GM12878 (cell line): ENCODE measurements around the gene OR2G3. TPM values are rescaled to one million over a fixed set of nuclear protein-coding genes. Genes with fewer than 3 reads are reported as not detected.
A peak's percentile ranks its signal among the peaks of the same experiment; 100 is the strongest.

Source experiments
- ATAC-seq: fragments of 200-7000 bp; cut with Tn5 transposase; 3 replicates; pipeline ENCODE4 v1.9.1; 2020; ENCODE audit warnings: mild to moderate bottlenecking, moderate library complexity
- BruUV-seq: library from RNA; stranded (reverse); fragments of 400-500 nt; replicated peaks from 2 replicates; lab custom pipeline; 2021; lab: Mats Ljungman, UMichigan
- CTCF ChIA-PET: fragments of 300-600 bp; sonication (Branson Sonifier 250); formaldehyde crosslinking; extraction: SDS; loops from one replicate; lab custom pipeline; 2021; ENCODE audit warnings: inconsistent platforms; lab: Yijun Ruan, JAX
- POLR2A ChIA-PET: fragments of 350-600 bp; formaldehyde crosslinking; extraction: SDS; loops from one replicate; lab custom pipeline; 2021; ENCODE audit warnings: inconsistent platforms; lab: Charles Lee
- RAD21 ChIA-PET: fragments of 300-600 bp; sonication (Branson Sonifier 250); formaldehyde crosslinking; loops from one replicate; lab custom pipeline; 2023; ENCODE audit warnings: antibody characterized with exemption; ENCODE audit not compliant: unreplicated experiment; lab: Charles Lee
- SMC1A ChIA-PET: fragments of 300-600 bp; sonication (Branson Sonifier 250); formaldehyde crosslinking; loops from one replicate; lab custom pipeline; 2023; ENCODE audit not compliant: unreplicated experiment, uncharacterized antibody; lab: Charles Lee
- DNase-seq: peaks from one replicate; pipeline ENCODE4 v3.0.0-alpha.2; 2011; ENCODE audit warnings: low read depth, low spot score
- FAIRE-seq: peaks from 3 replicates; lab custom pipeline; 2011; peaks lifted over from hg19 to GRCh38; lab: Jason Lieb, UNC
- H2AFZ ChIP-seq: 2 replicates; pipeline ENCODE4 v1.6.0; 2011; ENCODE audit warnings: low read depth, low read length, control low read depth; ENCODE audit not compliant: control insufficient read depth
- H3K27ac ChIP-seq: 2 replicates; pipeline ENCODE4 v1.5.1; 2011; ENCODE audit warnings: control low read depth; ENCODE audit not compliant: control insufficient read depth, insufficient read depth
- H3K27me3 ChIP-seq, 2 experiments: replicated peaks in 1 of 2; 2 replicates each; pipeline versions ENCODE4 v1.6.0 to v1.6.1; 2011; ENCODE audit warnings: low read length in 1 of 2; ENCODE audit not compliant: control insufficient read depth in 2 of 2, insufficient read depth in 2 of 2
- H3K36me3 ChIP-seq, 2 experiments: 2 replicates each; pipeline ENCODE4 v1.5.1; 2011; ENCODE audit warnings: low read length in 1 of 2; ENCODE audit not compliant: control insufficient read depth in 2 of 2, insufficient read depth in 2 of 2
- H3K4me1 ChIP-seq: 2 replicates; pipeline ENCODE4 v1.6.1; 2011; ENCODE audit warnings: mild to moderate bottlenecking, low read length, moderate library complexity, mixed read lengths; ENCODE audit not compliant: control insufficient read depth, insufficient read depth
- H3K4me2 ChIP-seq: 2 replicates; pipeline ENCODE4 v1.6.0; 2011; ENCODE audit warnings: control low read depth; ENCODE audit not compliant: control insufficient read depth, insufficient read depth
- H3K4me3 ChIP-seq: fragments of 200-600 bp; sonication (generic); 2 replicates; pipeline ENCODE4 v1.5.1; 2016
- H3K79me2 ChIP-seq: 2 replicates; pipeline ENCODE4 v1.6.0; 2011; ENCODE audit warnings: low read length; ENCODE audit not compliant: control insufficient read depth, insufficient read depth
- H3K9ac ChIP-seq: 2 replicates; pipeline ENCODE4 v1.8.0; 2011; ENCODE audit warnings: low read length, control low read depth, mixed read lengths; ENCODE audit not compliant: control insufficient read depth, insufficient read depth
- H3K9me3 ChIP-seq: replicated peaks from 3 replicates; pipeline ENCODE4 v1.5.1; 2011; ENCODE audit warnings: mild to moderate bottlenecking, low read length; ENCODE audit not compliant: control insufficient read depth, insufficient read depth
- H4K20me1 ChIP-seq: 2 replicates; pipeline ENCODE4 v1.6.0; 2011; ENCODE audit not compliant: control insufficient read depth, insufficient read depth
- CBFB ChIP-seq: IDR thresholded peaks from 2 replicates; pipeline ENCODE4 v1.6.1; 2016; ENCODE audit warnings: antibody characterized with exemption, low read depth
- FOXK2 ChIP-seq: fragments of 450-650 bp; IDR thresholded peaks from 2 replicates; pipeline ENCODE4 v1.6.1; 2017; ENCODE audit warnings: mild to moderate bottlenecking, moderate library complexity
- JUND ChIP-seq: IDR thresholded peaks from 2 replicates; pipeline ENCODE4 v1.6.1; 2012; ENCODE audit warnings: low read depth, mild to moderate bottlenecking, low read length, improper control_type of control experiment, moderate library complexity
- RFX5 ChIP-seq: IDR thresholded peaks from 2 replicates; pipeline ENCODE4 v1.6.1; 2011; ENCODE audit warnings: low read depth, low read length, improper control_type of control experiment
- SPI1 ChIP-seq: IDR thresholded peaks from 2 replicates; pipeline ENCODE4 v1.6.1; 2011; ENCODE audit warnings: low read depth, mild to moderate bottlenecking, low read length, moderate library complexity, borderline replicate concordance; ENCODE audit not compliant: insufficient read depth
- TAF1 ChIP-seq: IDR thresholded peaks from 2 replicates; pipeline ENCODE4 v1.6.1; 2011; ENCODE audit warnings: mild to moderate bottlenecking, low read depth, low read length, borderline replicate concordance
- ZNF24 ChIP-seq: fragments of 450-650 bp; IDR thresholded peaks from 2 replicates; pipeline ENCODE4 v1.6.1; 2017; ENCODE audit warnings: antibody characterized with exemption, mild to moderate bottlenecking
- WGBS: methylation state at CpG from one replicate; pipeline ENCODE4 v1.1.6; 2016; ENCODE audit warnings: low lambda C conversion rate; ENCODE audit not compliant: insufficient replicate concordance, insufficient coverage; ENCODE audit errors: missing lambda C conversion rate; 5-methylcytosine and 5-hydroxymethylcytosine counted together
- in situ Hi-C: fragments of 300-500 bp; cut with MboI; formaldehyde crosslinking; loops from 9 replicates; pipeline ENCODE4 v1.14.3; 2018; ENCODE audit warnings: mixed read lengths
- intact Hi-C: fragments of 100-400 bp; cut with micrococcal nuclease; formaldehyde crosslinking; loops from one replicate; pipeline ENCODE4 v1.14.2; 2022; ENCODE audit not compliant: unreplicated experiment
- polyA plus RNA-seq, 11 experiments: library from polyadenylated mRNA; depleted of rRNA in 4 of 11; unstranded in 6 of 11; stranded (reverse) in 5 of 11; fragments of >200 nt; fragmentation: Nextera tagmentation in 4 of 11; fragmentation: Illumina TruSeq in 1 of 11; extraction: Ambion mirVana in 4 of 11; extraction: Trizol in 1 of 11; gene quantifications; 1 replicate in 1 of 11; 2 replicates in 10 of 11; pipeline versions ENCODE4 v1.2.1 to v1.2.3, GENCODE V29; 2011 to 2016; ENCODE audit warnings: inconsistent platforms in 2 of 11, missing spikeins in 2 of 11, low read depth in 1 of 11
- total RNA-seq, 4 experiments: library from RNA; depleted of rRNA in 3 of 4; stranded (reverse); fragments of >200 nt in 3 of 4; fragmentation: Illumina TruSeq in 1 of 4; extraction: Trizol in 1 of 4; gene quantifications; 2 replicates each; pipeline versions ENCODE4 v1.2.1 to v1.2.3, GENCODE V29; 2013 to 2021
- TF ChIP-seq, protein P1 (sequence below): IDR thresholded peaks from 2 replicates; pipeline ENCODE4 v1.6.1; 2012; ENCODE audit warnings: low read length, inconsistent platforms
- TF ChIP-seq, protein P2 (sequence below): fragments of 450-650 bp; IDR thresholded peaks from 2 replicates; pipeline ENCODE4 v1.6.1; 2017; ENCODE audit warnings: borderline replicate concordance

Gene OR2G3
- total and polyA plus RNA-seq, 10 of the 15 experiments (the other 5 are each of a cell fraction or from before 2014, with no cell fraction given): not detected

DNA sequence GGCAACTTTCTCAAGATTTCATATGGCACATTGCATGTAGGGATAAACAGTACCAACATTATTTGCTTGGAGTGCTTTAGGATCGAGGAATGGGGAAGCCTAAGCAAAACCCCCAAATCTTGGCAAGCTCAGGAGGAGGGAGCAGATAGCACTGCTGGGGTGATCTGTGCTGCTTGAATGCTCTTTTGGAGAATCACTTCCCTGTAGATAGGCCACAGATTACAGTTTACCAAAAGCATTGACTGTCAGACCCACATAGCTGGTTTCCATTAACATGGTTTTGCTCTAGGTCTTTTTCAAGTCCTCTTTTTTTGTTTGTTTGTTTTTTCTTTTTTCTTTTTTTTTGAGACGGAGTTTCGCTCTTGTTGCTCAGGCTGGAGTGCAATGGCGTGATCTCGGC, 37.4 kb downstream of the OR2G3 start (continued):
- no peak for TF ChIP-seq RFX5
- TF ChIP-seq JUND: no peak

DNA sequence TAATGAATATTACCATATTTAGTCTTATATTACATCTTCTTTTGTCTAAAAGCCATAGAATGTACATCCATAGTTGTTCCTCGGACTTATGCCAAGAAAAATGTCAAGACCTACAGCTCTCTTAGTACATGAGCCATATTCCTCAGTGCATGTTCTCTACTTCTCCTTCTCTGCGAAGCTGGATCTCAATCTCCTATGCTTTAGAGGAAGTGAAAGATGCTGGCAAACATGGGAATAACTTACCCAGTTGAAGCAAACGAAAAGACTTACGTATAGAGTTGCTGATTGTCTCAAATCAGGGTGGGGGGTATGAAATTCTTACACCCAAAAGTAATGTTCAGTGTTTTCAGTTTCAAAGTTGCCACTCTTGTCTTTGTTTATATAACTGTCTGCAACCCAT, 41.5 kb downstream of the OR2G3 start:
- SMC1A ChIA-PET: no interaction called here

More for the DNA sequence above, 41.5 kb downstream of the OR2G3 start:
- ChIA-PET POLR2A (no interaction called here), CTCF (interaction anchor here (1.1 kb wide), 1 partner anchor 11 kb away, joined by 3 read pairs; no protein-coding TSS in a partner anchor), RAD21 (no interaction called here)
- intact Hi-C loops: no loop called here
- H3K4me1 ChIP-seq: no peaks in the 10 kb centered on the region
- H3K79me2 ChIP-seq: no peaks in the 10 kb centered on the region
- H3K27me3 ChIP-seq: no peaks in the 10 kb centered on the region
- no peak for FAIRE-seq
- no TSS peak for BruUV-seq
- H4K20me1 ChIP-seq: no peaks in the 10 kb centered on the region
- H2AFZ ChIP-seq: no peak overlapping the region
- TF ChIP-seq SPI1 (peak; percentile 36; the same call in 1 of the 2 replicates), CBFB (no peak), TAF1 (no peak), ZNF24 (no peak), FOXK2 (no peak)
- TF ChIP-seq, protein P1, sequence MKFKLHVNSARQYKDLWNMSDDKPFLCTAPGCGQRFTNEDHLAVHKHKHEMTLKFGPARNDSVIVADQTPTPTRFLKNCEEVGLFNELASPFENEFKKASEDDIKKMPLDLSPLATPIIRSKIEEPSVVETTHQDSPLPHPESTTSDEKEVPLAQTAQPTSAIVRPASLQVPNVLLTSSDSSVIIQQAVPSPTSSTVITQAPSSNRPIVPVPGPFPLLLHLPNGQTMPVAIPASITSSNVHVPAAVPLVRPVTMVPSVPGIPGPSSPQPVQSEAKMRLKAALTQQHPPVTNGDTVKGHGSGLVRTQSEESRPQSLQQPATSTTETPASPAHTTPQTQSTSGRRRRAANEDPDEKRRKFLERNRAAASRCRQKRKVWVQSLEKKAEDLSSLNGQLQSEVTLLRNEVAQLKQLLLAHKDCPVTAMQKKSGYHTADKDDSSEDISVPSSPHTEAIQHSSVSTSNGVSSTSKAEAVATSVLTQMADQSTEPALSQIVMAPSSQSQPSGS: no peak
- TF ChIP-seq, protein P2, sequence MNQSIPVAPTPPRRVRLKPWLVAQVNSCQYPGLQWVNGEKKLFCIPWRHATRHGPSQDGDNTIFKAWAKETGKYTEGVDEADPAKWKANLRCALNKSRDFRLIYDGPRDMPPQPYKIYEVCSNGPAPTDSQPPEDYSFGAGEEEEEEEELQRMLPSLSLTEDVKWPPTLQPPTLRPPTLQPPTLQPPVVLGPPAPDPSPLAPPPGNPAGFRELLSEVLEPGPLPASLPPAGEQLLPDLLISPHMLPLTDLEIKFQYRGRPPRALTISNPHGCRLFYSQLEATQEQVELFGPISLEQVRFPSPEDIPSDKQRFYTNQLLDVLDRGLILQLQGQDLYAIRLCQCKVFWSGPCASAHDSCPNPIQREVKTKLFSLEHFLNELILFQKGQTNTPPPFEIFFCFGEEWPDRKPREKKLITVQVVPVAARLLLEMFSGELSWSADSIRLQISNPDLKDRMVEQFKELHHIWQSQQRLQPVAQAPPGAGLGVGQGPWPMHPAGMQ: no peak
- H3K4me3 ChIP-seq: no peak overlapping the region
- no peaks in the 10 kb centered on the region for H3K9me3 ChIP-seq
- in situ Hi-C loops: no loop called here
- H3K4me2 ChIP-seq: no peak overlapping the region
- H3K9ac ChIP-seq: no peak overlapping the region
- H3K36me3 ChIP-seq: no peaks in the 10 kb centered on the region
- no peak for DNase-seq
- no peak overlapping the region for H3K27ac ChIP-seq
- ATAC-seq: no peak; the same call in 2 of the 3 replicates
- 23% methylated on average over 4 of the region's 4 CpGs for WGBS
